HepG2 (cell line): ENCODE results near the gene SNX9. TPM values are rescaled to one million over a fixed set of nuclear protein-coding genes. Genes with fewer than 3 reads are reported as not detected.

Experiments used
- ARID5B ChIP-seq: IDR thresholded peaks from 2 replicates; pipeline ENCODE4 v1.4.0; 2020; ENCODE audit warnings: mild to moderate bottlenecking, missing genetic modification reagents
- DNMT1 ChIP-seq: sonication (generic); formaldehyde crosslinking; IDR thresholded peaks from 2 replicates; pipeline ENCODE4 v1.5.1; 2020; ENCODE audit warnings: mild to moderate bottlenecking, missing genetic modification reagents
- ETS1 ChIP-seq: sonication (generic); formaldehyde crosslinking; IDR thresholded peaks from 2 replicates; pipeline ENCODE4 v1.4.0; 2020; ENCODE audit warnings: missing genetic modification reagents
- FOXC1 ChIP-seq: sonication (generic); formaldehyde crosslinking; IDR thresholded peaks from 2 replicates; pipeline ENCODE4 v1.8.0; 2022; ENCODE audit warnings: mild to moderate bottlenecking, missing genetic modification reagents, borderline replicate concordance
- FOXJ3 ChIP-seq: sonication (generic); formaldehyde crosslinking; IDR thresholded peaks from 2 replicates; pipeline ENCODE4 v1.4.0; 2020; ENCODE audit warnings: missing genetic modification reagents, mild to moderate bottlenecking, borderline replicate concordance
- HHEX ChIP-seq: IDR thresholded peaks from 2 replicates; pipeline ENCODE4 v1.6.1; 2016; ENCODE audit warnings: control low read depth
- HIVEP1 ChIP-seq: sonication (generic); formaldehyde crosslinking; IDR thresholded peaks from 2 replicates; pipeline ENCODE4 v1.4.0; 2020; ENCODE audit warnings: mild to moderate bottlenecking, missing genetic modification reagents
- HNF4A ChIP-seq: sonication (generic); formaldehyde crosslinking; IDR thresholded peaks from 2 replicates; pipeline ENCODE4 v1.4.0; 2020; ENCODE audit warnings: missing genetic modification reagents
- MAF1 ChIP-seq: sonication (generic); formaldehyde crosslinking; IDR thresholded peaks from 2 replicates; pipeline ENCODE4 v1.5.0; 2020; ENCODE audit warnings: missing genetic modification reagents, borderline replicate concordance
- MZF1 ChIP-seq: sonication (generic); formaldehyde crosslinking; IDR thresholded peaks from 2 replicates; pipeline ENCODE4 v1.8.1; 2023; ENCODE audit warnings: mild to moderate bottlenecking, missing genetic modification reagents, borderline replicate concordance
- PHF21A ChIP-seq: sonication (generic); formaldehyde crosslinking; IDR thresholded peaks from 2 replicates; pipeline ENCODE4 v1.5.0; 2020; ENCODE audit warnings: mild to moderate bottlenecking, missing genetic modification reagents
- POGZ ChIP-seq: sonication (generic); formaldehyde crosslinking; IDR thresholded peaks from 2 replicates; pipeline ENCODE4 v1.4.0; 2020; ENCODE audit warnings: mild to moderate bottlenecking, missing genetic modification reagents
- RXRA ChIP-seq: sonication (generic); formaldehyde crosslinking; IDR thresholded peaks from 2 replicates; pipeline ENCODE4 v1.5.1; 2020; ENCODE audit warnings: missing genetic modification reagents
- SP2 ChIP-seq: sonication (generic); formaldehyde crosslinking; IDR thresholded peaks from 2 replicates; pipeline ENCODE4 v1.5.1; 2020; ENCODE audit warnings: mild to moderate bottlenecking, missing genetic modification reagents
- SRSF9 ChIP-seq: fragments of 200-400 bp; formaldehyde crosslinking; IDR thresholded peaks from 2 replicates; pipeline ENCODE4 v1.6.1; 2018; ENCODE audit warnings: borderline replicate concordance, mild to moderate bottlenecking, low read depth, low read length; ENCODE audit not compliant: insufficient read depth, poor library complexity, severe bottlenecking
- THRA ChIP-seq: sonication (generic); formaldehyde crosslinking; IDR thresholded peaks from 2 replicates; pipeline ENCODE4 v1.4.0; 2020; ENCODE audit warnings: missing genetic modification reagents, borderline replicate concordance
- ZBTB38 ChIP-seq: sonication (generic); formaldehyde crosslinking; IDR thresholded peaks from 2 replicates; pipeline ENCODE4 v1.5.1; 2020; ENCODE audit warnings: mild to moderate bottlenecking, missing genetic modification reagents
- ZMAT3 ChIP-seq: sonication (generic); formaldehyde crosslinking; conservative IDR thresholded peaks from 2 replicates; pipeline ENCODE4 v1.7.0; 2021; ENCODE audit warnings: missing genetic modification reagents
- ZNF30 ChIP-seq: sonication (generic); formaldehyde crosslinking; IDR thresholded peaks from 2 replicates; pipeline ENCODE4 v1.5.0; 2020; ENCODE audit warnings: mild to moderate bottlenecking, missing genetic modification reagents
- ZNF350 ChIP-seq: sonication (generic); formaldehyde crosslinking; IDR thresholded peaks from 2 replicates; pipeline ENCODE4 v1.4.0; 2020; ENCODE audit warnings: mild to moderate bottlenecking, low read depth, missing genetic modification reagents, borderline replicate concordance
- ZNF446 ChIP-seq: sonication (generic); formaldehyde crosslinking; IDR thresholded peaks from 2 replicates; pipeline ENCODE4 v1.5.0; 2020; ENCODE audit warnings: mild to moderate bottlenecking, missing genetic modification reagents
- ZNF496 ChIP-seq: sonication (generic); formaldehyde crosslinking; IDR thresholded peaks from 2 replicates; pipeline ENCODE4 v1.8.1; 2023; ENCODE audit warnings: mild to moderate bottlenecking, moderate library complexity, missing genetic modification reagents; ENCODE audit not compliant: insufficient replicate concordance
- ZNF790 ChIP-seq: sonication (generic); formaldehyde crosslinking; IDR thresholded peaks from 2 replicates; pipeline ENCODE4 v1.8.0; 2022; ENCODE audit warnings: missing genetic modification reagents, mild to moderate bottlenecking, borderline replicate concordance
- polyA plus RNA-seq, 8 experiments: library from polyadenylated mRNA; depleted of rRNA in 3 of 8; stranded (reverse) in 7 of 8; unstranded in 1 of 8; fragments of >200 nt; fragmentation: Illumina TruSeq in 4 of 8; extraction: Trizol in 4 of 8; gene quantifications; 2 replicates each; pipeline versions ENCODE4 v1.2.1 to v1.2.3, GENCODE V29; 2011 to 2016; ENCODE audit warnings: low read depth in 4 of 8, missing spikeins in 1 of 8, mixed read lengths in 1 of 8; ENCODE audit not compliant: insufficient read depth in 1 of 8
- total RNA-seq, 5 experiments: library from RNA; depleted of rRNA; stranded (reverse); fragments of >200 nt; fragmentation: Illumina TruSeq; extraction: Trizol; gene quantifications; 2 replicates each; pipeline ENCODE4 v1.2.3, GENCODE V29; 2016; ENCODE audit warnings: low read depth in 1 of 5
- TF ChIP-seq, protein P1 (sequence below): IDR thresholded peaks from 2 replicates; pipeline ENCODE4 v1.6.1; 2016; ENCODE audit warnings: mild to moderate bottlenecking, missing biosample characterization, missing genetic modification reagents

SNX9 gene
- total and polyA plus RNA-seq, 2 of the 13 experiments (the other 11 are each of a cell fraction or from before 2014, with no cell fraction given), result 21.9 to 36.0 TPM

GRCh38 chr6:157989541-157990289 is 166.7 kb downstream of the SNX9 start (continued):
- TF ChIP-seq ARID5B (no peak), ZNF30 (CRISPR knock-in tag) (no peak), SP2 (CRISPR knock-in tag) (peak; percentile 37; the same call in 1 of the 2 replicates), PHF21A (CRISPR knock-in tag) (no peak), ZMAT3 (CRISPR knock-in tag) (no peak), MAF1 (0 out of 2 replicates have a peak, but pooled peaks have one; percentile 43), POGZ (CRISPR knock-in tag) (0 out of 2 replicates have a peak, but pooled peaks have one; percentile 13), ZNF446 (no peak), ZNF496 (CRISPR knock-in tag) (no peak), ETS1 (CRISPR knock-in tag) (no peak), SRSF9 (no peak), HNF4A (CRISPR knock-in tag) (no peak), FOXC1 (CRISPR knock-in tag) (no peak), ZNF790 (CRISPR knock-in tag) (no peak), MZF1 (CRISPR knock-in tag) (no peak), FOXJ3 (no peak), THRA (CRISPR knock-in tag) (no peak), ZBTB38 (peak; percentile 92), RXRA (CRISPR knock-in tag) (peak; percentile 23; the same call in 1 of the 2 replicates), ZNF350 (no peak), HHEX (CRISPR knock-in tag) (no peak), DNMT1 (CRISPR knock-in tag) (no peak), HIVEP1 (0 out of 2 replicates have a peak, but pooled peaks have one; percentile 38)
- TF ChIP-seq, protein P1, sequence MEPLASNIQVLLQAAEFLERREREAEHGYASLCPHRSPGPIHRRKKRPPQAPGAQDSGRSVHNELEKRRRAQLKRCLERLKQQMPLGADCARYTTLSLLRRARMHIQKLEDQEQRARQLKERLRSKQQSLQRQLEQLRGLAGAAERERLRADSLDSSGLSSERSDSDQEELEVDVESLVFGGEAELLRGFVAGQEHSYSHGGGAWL (CRISPR knock-in tag), result 0 out of 2 replicates have a peak, but pooled peaks have one; percentile 25
